IPS DF 4.7 (cell line): ENCODE data around the gene EFNB3.

Experiments used
- DNase-seq: peaks from one replicate; pipeline ENCODE4 v3.0.0-alpha.2; 2013; ENCODE audit warnings: low spot score; ENCODE audit errors: extremely low read depth

Gene EFNB3

DNA sequence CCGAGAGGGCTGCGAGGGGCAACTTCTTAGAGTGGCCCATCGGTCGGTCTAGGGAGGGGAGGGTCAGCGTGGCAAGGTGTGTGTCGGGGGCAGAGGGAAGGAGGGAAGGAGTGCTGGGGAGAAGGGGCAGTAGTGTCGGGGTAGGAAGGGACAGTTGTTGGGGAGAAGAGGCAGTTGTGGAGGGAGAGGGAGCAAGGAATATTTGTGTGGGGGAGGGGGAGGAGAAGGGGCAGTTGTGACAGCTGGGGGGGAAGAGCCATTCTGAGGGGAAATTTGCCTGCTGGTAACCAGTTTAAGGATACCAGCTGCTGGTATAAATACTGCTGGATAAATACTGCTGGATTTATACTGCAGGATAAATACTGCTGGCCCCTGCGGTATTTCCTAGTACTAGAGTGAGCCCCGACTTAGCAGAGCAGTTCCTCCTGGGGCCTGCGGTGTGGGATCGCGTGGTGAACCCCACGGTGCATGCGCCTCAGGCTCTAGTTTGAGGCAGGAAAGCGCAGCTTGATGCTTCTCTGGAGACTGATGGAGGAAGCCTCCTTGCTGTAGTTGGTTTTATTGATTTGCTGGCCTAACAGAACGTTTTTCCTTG lies 12.9 kb downstream of the EFNB3 start:
- DNase-seq = no peak

DNA sequence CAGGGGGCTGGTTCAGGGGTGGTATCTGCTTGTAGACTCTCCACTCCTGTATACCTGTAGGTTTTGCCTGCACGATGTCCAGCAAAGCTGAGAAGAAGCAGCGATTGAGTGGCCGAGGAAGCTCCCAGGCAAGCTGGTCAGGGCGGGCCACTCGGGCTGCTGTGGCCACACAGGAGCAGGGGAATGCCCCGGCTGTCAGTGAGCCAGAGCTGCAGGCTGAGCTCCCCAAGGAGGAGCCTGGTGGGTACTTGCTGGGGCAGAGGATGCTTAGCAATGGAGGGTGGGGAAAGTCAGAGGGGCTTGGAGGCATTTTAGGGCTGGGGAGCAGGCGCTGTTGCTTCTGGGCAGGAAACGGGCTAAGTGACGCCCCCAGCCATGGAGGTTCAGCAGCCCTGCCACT lies 14.7 kb downstream of the EFNB3 start:
- no peak for DNase-seq

- DNase-seq = no peak
Observed at GRCh38 chr17:7720125-7720524, 15.1 kb downstream of the EFNB3 start.

DNA sequence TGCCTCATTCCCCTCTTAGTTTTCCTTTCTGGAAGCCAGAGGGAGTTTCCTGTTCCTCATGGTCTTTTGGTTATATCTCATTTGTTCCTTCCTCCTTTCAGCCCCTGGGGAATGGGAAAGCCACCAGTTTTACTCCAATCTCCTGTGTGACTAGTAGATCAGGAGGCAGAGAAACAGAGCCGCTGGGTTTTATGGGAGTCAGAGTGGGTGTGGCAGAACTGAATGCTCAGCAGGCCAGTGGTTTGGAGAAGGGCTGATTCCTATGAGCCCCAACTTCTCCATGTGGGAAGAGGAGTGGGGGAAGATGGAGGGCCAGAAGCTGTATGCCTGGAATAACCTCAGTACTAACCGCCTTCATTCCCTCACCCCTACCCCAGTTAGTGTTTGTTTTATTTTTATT lies 16.6 kb downstream of the EFNB3 start:
- no peak for DNase-seq

GRCh38 chr17:7727886-7728285 lies 22.9 kb downstream of the EFNB3 start:
- no peak for DNase-seq

DNA sequence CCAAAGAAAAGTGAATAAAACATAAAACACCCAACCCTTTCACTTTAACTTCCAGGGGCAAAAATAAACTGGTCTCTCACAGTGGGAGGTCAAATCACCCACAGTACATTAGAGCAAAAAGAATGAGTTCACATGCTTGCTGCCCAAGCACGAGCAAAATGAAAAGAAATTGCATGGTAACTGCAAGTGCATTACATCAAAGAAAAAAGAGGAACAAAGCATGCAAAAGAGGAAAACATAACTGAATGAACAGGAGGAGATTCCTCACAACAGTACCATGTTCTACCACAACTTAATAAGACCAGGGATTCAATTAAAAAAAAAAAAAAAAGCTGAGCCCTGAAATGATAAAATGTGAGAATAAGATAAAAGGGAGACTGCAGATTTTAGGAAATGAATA lies 24.8 kb downstream of the EFNB3 start:
- no peak for DNase-seq

- DNase-seq = no peak
Observed at GRCh38 chr17:7732981-7733539, 28.1 kb downstream of the EFNB3 start.

- no peak for DNase-seq
Observed at GRCh38 chr17:7737601-7738000, 32.6 kb downstream of the EFNB3 start.

GRCh38 chr17:7739746-7740145 lies 34.7 kb downstream of the EFNB3 start:
- DNase-seq = no peak

DNA sequence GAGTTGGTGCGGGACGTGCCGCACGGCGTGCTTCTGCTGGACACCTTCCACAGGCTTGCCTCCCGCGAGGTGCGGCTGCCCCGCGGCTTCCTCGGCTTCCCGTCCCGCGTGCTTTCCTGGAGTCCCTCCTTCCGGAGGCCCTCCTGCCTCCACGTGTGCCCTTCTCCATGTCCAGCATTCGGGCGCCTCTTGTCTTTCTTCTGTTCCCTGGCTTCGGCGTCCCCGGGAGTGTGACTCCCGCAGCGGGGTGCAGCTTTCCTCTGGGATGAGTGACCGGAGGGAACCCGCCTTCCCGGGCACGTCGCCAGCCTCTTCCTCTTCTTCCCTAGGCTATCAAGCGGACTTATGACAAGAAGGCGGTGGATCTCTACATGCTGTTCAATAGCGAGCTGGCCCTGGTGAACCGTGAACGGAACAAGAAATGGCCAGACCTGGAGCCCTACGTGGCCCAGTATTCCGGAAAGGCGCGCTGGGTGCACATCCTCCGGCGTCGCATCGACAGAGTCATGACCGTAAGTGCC lies 35.5 kb downstream of the EFNB3 start:
- DNase-seq = no peak

DNA sequence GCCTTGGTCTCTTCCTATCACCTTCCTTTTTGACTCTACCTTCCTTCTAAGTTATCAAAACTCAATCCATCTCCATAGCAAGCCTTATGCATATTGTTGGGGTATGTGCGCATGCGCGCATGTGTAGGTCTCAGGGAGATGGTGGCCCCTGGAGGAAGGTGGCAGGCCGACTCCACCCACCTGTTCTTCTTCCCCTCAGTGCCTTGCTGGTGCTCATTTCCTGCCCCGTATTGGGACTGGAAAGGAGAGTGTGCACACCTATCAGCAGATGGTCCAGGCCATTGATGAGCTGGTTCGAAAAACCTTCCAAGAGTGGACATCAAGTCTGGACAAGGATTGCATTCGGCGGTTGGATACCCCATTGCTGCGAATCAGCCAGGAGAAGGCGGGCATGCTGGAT lies 37.7 kb downstream of the EFNB3 start:
- no peak for DNase-seq

GRCh38 chr17:7744416-7744815 lies 39.4 kb downstream of the EFNB3 start:
- DNase-seq = no peak

DNA sequence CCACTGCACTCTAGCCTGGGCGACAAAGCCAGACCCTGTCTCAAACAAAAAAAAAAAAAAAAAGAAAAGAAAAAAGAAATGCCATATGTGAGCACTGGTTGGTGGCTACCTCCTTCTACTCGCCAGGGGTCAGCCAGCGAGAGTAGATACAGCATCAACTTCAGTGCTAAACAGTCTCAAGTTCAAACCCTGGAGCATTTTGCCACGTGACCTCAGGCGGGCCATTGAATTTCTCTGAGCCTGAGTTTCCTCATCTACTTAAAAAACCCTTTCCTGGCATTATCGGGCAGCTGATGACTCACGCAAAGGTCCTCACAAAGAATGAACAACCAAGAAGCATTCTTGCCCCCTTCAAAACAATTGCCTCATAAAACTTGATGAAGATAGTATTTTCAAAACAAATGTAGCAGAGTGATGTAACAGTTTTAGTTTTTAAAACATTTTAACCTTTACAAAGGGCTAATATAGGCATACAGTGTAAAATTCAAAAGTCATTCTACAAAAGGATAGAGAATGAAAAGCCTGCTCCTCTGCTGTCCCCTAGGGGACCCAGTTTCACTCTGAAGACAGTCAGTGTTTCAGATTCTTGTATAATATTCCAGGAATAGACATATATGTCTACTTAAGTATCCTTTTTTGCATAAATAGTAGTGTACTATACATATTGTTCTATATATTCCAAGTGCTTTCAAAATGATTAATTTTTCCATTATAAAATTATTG lies 40.9 kb downstream of the EFNB3 start:
- no peak for DNase-seq

GRCh38 chr17:7747635-7748071 lies 42.7 kb downstream of the EFNB3 start:
- DNase-seq = no peak

DNA sequence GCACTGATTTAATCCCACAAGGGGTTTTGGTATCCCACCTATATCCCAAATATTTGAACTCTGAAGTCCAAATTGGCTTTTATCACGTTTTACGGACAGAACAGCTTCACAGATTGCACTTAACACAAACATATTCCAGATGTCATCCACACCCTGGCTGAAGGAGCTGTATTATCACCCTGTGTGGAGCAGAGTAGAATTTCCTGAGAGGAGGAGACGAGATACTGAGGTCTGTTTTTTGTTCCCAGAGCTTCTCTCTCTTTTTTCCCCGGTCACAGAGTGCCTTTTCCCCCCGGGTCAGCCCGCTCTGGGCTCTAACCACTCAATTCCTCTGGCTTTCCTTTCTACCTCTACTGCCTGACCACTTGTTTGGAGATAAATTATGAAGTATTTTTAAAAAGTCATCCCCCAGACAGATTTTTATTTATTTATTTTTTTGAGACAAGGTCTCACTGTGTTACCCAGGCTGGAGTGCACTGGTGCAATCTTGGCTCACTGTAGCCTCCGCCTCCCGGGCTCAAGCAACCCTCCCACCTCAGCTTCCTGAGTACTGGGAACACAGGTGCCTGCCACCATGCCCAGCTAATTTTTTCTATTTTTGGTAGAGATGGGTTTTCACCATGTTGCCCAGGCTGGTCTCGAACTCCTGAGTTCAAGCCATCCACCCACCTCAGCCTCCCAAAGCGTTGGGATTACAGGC lies 43.2 kb downstream of the EFNB3 start:
- DNase-seq = no peak

- no peak for DNase-seq
Observed at GRCh38 chr17:7750321-7750821, 45.4 kb downstream of the EFNB3 start.

- no peak for DNase-seq
Observed at GRCh38 chr17:7754656-7755055, 49.7 kb downstream of the EFNB3 start.

DNA sequence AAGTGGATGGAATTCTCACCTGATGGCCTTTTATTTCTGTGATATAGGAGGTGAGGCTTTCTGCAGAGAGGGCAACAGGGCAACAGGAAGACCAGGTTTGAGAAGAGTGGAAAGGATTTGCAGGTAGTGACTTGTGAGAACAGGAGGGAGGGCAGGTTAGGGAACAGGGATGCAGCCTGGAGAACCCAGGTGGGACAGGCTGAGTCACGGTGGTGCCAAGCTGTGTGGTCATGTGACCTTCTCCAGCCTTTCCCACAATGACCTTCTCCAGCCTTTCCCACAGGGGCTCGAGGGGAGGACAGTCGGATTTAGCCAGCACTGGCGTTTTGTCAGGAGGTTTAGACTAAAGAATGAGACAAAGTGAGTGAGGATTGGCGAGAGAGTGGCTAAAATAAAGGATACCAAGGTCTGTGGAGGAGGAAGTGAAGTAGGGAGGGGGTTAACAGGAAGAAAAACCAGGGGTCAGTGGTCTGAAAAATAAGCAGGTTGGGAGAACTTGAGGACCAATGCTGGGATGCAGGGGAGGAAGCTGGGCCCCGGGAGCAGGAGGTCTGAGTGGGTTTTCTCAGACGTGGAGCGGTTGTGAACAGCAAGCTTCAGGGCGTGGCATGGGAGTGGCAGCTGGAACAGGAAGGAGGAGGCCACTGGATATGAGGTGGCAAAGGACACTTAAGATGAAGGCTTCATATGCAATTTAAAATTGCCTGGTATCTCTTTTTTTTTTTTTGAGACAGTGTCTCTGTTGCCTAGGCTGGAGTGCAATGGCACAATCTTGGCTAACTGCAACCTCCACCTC lies 50.3 kb downstream of the EFNB3 start:
- no peak for DNase-seq

GRCh38 chr17:7756968-7757367 lies 52.0 kb downstream of the EFNB3 start:
- no peak for DNase-seq
